ENCODE measurements around the gene QSOX1. TPM values are rescaled to one million over a fixed set of nuclear protein-coding genes. Genes with fewer than 3 reads are reported as not detected.

The QSOX1 gene
- total and polyA plus RNA-seq, 9 of the 15 experiments (the other 6 are each of a cell fraction or from before 2014, with no cell fraction given): 4.0 to 53.1 (median 15.0) TPM

- TF ChIP-seq MYBL2 (IDR thresholded peaks at IDR 0.05; ENCODE audit: low read depth) (no peak), MYBL2 (CRISPR knock-in tag; IDR thresholded peaks at IDR 0.05; ENCODE audit: borderline replicate concordance) (no peak)
Measured at GRCh38 chr1:180198611-180199010, 43.9 kb downstream of the QSOX1 start (continued).

DNA sequence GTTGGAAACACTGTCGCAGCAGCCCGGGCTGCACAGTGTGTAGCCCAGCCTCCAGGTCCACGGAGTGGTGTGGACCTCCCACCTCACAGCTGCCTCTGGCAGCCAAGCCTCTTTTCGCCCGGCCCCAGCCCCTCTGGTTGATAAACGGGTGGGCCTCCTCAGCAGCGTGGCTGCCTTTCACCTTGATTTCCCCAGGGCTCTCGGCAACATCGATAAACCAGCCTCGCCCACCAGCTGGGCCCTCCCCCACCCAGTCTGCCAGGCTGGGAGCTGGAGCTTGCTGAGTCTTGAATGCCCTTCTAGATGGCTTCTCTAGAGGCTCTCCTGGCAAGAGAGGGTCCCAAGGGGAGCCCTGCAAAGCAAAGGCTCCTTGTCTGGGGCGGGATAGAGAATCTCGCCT, 44.3 kb downstream of the QSOX1 start:
- no peak for FAIRE-seq
- Histone ChIP-seq H3K36me3 (ENCODE audit: control insufficient read depth, insufficient read depth, low read length) (no peaks in the 10 kb centered on the region), H3K27me3 (ENCODE audit: control insufficient read depth in 2 of 2, insufficient read depth in 2 of 2, low read length in 2 of 2) (no peaks in the 10 kb centered on the region), H3K4me3 (no peak overlapping the region), H3K4me1 (replicated peaks in 1 of 2; ENCODE audit: control insufficient read depth in 2 of 2, insufficient read depth in 2 of 2, low read length in 2 of 2) (peaks cover 0 to 29% of the 10 kb centered on the region in 2 experiments; a peak in 2 of 5 replicates), H3K9me3 (replicated peaks; ENCODE audit: control insufficient read depth, insufficient read depth, low read depth, low read length) (no peaks in the 10 kb centered on the region), H3K27ac (ENCODE audit: extremely low read depth, low read depth, low read length) (no peak overlapping the region), H3K9ac (ENCODE audit: insufficient read depth in 1 of 2, low read depth in 2 of 2, low read length in 2 of 2) (no peak overlapping the region), H4K20me1 (replicated peaks; ENCODE audit: control insufficient read depth, insufficient read depth, low read length) (no peaks in the 10 kb centered on the region), H3K79me2 (ENCODE audit: control insufficient read depth, insufficient read depth, low read length) (no peaks in the 10 kb centered on the region), H3K9me1 (ENCODE audit: control insufficient read depth, insufficient read depth, low read length) (no peaks in the 10 kb centered on the region), H2AFZ (ENCODE audit: low read depth, low read length) (no peak overlapping the region), H3K4me2 (ENCODE audit: insufficient read depth, low read length) (no peak overlapping the region)
- no peak for ATAC-seq
- TF ChIP-seq KDM4B (IDR thresholded peaks at IDR 0.05; ENCODE audit: borderline replicate concordance in 2 of 2, low read depth in 1 of 2) (no peak), POLR2G (IDR thresholded peaks at IDR 0.05; ENCODE audit: low read depth, low read length) (0 out of 2 replicates have a peak, but pooled peaks have one; percentile 20)
- POLR2A ChIA-PET: interaction anchor here (1.3 kb wide), 1 partner anchor 18 kb away, joined by 3 read pairs; no protein-coding TSS in a partner anchor
- 37% methylated on average over 12 of the region's 12 CpGs for WGBS (ENCODE audit: insufficient coverage, low coverage, missing lambda C conversion rate)
- in situ Hi-C loops (cut with MboI) (no loop called here), intact Hi-C loops (cut with micrococcal nuclease) (no loop called here)
- CTCF ChIA-PET (ENCODE audit: low intra/inter-chr PET ratio): no interaction called here
- no TSS peak for BruUV-seq (replicated peaks)
- DNase-seq (ENCODE audit: extremely low read depth in 1 of 4, low spot score in 3 of 4): no peak

Data from K562 (cell line).